Peyer's patch (tissue), 4 donors: ENCODE data around the gene PBX1. TPM values are rescaled to one million over a fixed set of nuclear protein-coding genes. Genes with fewer than 3 reads are reported as not detected.

Source experiments
- DNase-seq, 3 donors: peaks; one replicate each; pipeline ENCODE4 v3.0.0-alpha.2; 2017 to 2019
- H3K27ac ChIP-seq, 4 donors: fragments of 200-600 bp; sonication (generic); one replicate each; pipeline ENCODE4 v1.5.1; 2016 to 2019
- H3K27me3 ChIP-seq, 2 donors: fragments of 200-600 bp; sonication (generic); one replicate each; pipeline ENCODE4 v1.5.1; 2019
- H3K36me3 ChIP-seq, 3 donors: fragments of 200-600 bp; sonication (generic); one replicate each; pipeline ENCODE4 v1.5.1; 2016 to 2019
- H3K4me1 ChIP-seq, 4 donors: fragments of 200-600 bp; sonication (generic); one replicate each; pipeline ENCODE4 v1.5.1; 2016 to 2019
- H3K4me3 ChIP-seq, 4 donors: fragments of 200-600 bp; sonication (generic); 1 replicate in 3 of 4; 2 replicates in 1 of 4; pipeline ENCODE4 v1.5.1; 2016 to 2019; ENCODE audit warnings: mild to moderate bottlenecking in 1 of 4
- H3K9me3 ChIP-seq, 4 donors: fragments of 200-600 bp; sonication (generic); one replicate each; pipeline ENCODE4 v1.5.1; 2016 to 2019; ENCODE audit warnings: mild to moderate bottlenecking in 1 of 4
- CTCF ChIP-seq, 6 experiments: fragments of 450-650 bp in 4 of 6; fragments of 200-600 bp in 2 of 6; sonication (generic) in 1 of 6; IDR thresholded peaks; one replicate each; pipeline ENCODE4 v1.5.1; 2017 to 2019; ENCODE audit warnings: antibody characterized with exemption in 6 of 6, mild to moderate bottlenecking in 3 of 6, moderate library complexity in 1 of 6
- POLR2A ChIP-seq, 2 donors: fragments of 450-650 bp; IDR thresholded peaks; one replicate each; pipeline ENCODE4 v1.5.1; 2017; ENCODE audit warnings: antibody characterized with exemption in 2 of 2, mild to moderate bottlenecking in 2 of 2, moderate library complexity in 2 of 2
- total RNA-seq, 4 donors: library from RNA; depleted of rRNA; stranded (reverse); fragments of >200 nt; gene quantifications; one replicate each; pipeline ENCODE4 v1.1.0, GENCODE V29; 2016

PBX1 gene
- total RNA-seq, 4 donors from 2014 or later, result 20.6 to 57.5 (median 40.4) TPM

GRCh38 chr1:164757625-164758024 is 198.6 kb downstream of the PBX1 start:
- no peak overlapping the region for H3K27ac ChIP-seq
- H3K27me3 ChIP-seq, result no peaks in the 10 kb centered on the region
- TF ChIP-seq POLR2A (IDR thresholded peaks at IDR 0.05) (no peak), CTCF (IDR thresholded peaks at IDR 0.05) (no peak)
- no peaks in the 10 kb centered on the region for H3K4me1 ChIP-seq
- no peaks in the 10 kb centered on the region for H3K36me3 ChIP-seq
- no peak overlapping the region for H3K4me3 ChIP-seq
- DNase-seq, result no peak
- no peaks in the 10 kb centered on the region for H3K9me3 ChIP-seq

GRCh38 chr1:164759144-164759920 is 200.3 kb downstream of the PBX1 start:
- no peak overlapping the region for H3K4me3 ChIP-seq
- no peak for TF ChIP-seq CTCF (IDR thresholded peaks at IDR 0.05)
- TF ChIP-seq POLR2A (IDR thresholded peaks at IDR 0.05), result no peak
- no peaks in the 10 kb centered on the region for H3K4me1 ChIP-seq
- no peaks in the 10 kb centered on the region for H3K36me3 ChIP-seq
- DNase-seq, result no peak
- no peak overlapping the region for H3K27ac ChIP-seq
- H3K9me3 ChIP-seq, result no peaks in the 10 kb centered on the region
- no peaks in the 10 kb centered on the region for H3K27me3 ChIP-seq

- TF ChIP-seq CTCF (IDR thresholded peaks at IDR 0.05), result no peak
- TF ChIP-seq POLR2A (IDR thresholded peaks at IDR 0.05), result no peak
- H3K9me3 ChIP-seq, result no peaks in the 10 kb centered on the region
- no peak for DNase-seq
- no peak overlapping the region for H3K4me3 ChIP-seq
- H3K4me1 ChIP-seq, result peaks cover 0 to under 1% (median 0%) of the 10 kb centered on the region in 4 donors
- no peaks in the 10 kb centered on the region for H3K36me3 ChIP-seq
- no peak overlapping the region for H3K27ac ChIP-seq
- H3K27me3 ChIP-seq, result no peaks in the 10 kb centered on the region
Measured at GRCh38 chr1:164759979-164760469, 201.0 kb downstream of the PBX1 start.

GRCh38 chr1:164760569-164760968 is 201.6 kb downstream of the PBX1 start:
- Histone ChIP-seq H3K27me3 (no peaks in the 10 kb centered on the region), H3K4me1 (peaks cover 0 to 5% (median 0%) of the 10 kb centered on the region in 4 donors), H3K27ac (no peak overlapping the region), H3K9me3 (no peaks in the 10 kb centered on the region), H3K36me3 (no peaks in the 10 kb centered on the region), H3K4me3 (no peak overlapping the region)
- DNase-seq, result no peak
- TF ChIP-seq POLR2A (IDR thresholded peaks at IDR 0.05) (no peak), CTCF (IDR thresholded peaks at IDR 0.05) (no peak)

GRCh38 chr1:164761009-164761408 is 202.0 kb downstream of the PBX1 start:
- H3K9me3 ChIP-seq, result no peaks in the 10 kb centered on the region
- no peaks in the 10 kb centered on the region for H3K27me3 ChIP-seq
- TF ChIP-seq POLR2A (IDR thresholded peaks at IDR 0.05) (no peak), CTCF (IDR thresholded peaks at IDR 0.05) (no peak)
- H3K36me3 ChIP-seq, result no peaks in the 10 kb centered on the region
- no peak overlapping the region for H3K27ac ChIP-seq
- H3K4me3 ChIP-seq, result no peak overlapping the region
- no peak for DNase-seq
- peaks cover 0 to 6% (median 0%) of the 10 kb centered on the region in 4 donors for H3K4me1 ChIP-seq
